Neural crest cell (in vitro differentiated cells): ENCODE measurements around the gene AQP5. TPM values are rescaled to one million over a fixed set of nuclear protein-coding genes. Genes with fewer than 3 reads are reported as not detected.

Experiments used
- DNase-seq: peaks from one replicate; pipeline ENCODE4 v3.0.0; 2021; ENCODE audit warnings: low read depth, mixed read lengths, low spot score
- H3K27ac Mint-ChIP-seq: one replicate; pipeline ENCODE4 v1.8.0; 2021; ENCODE audit warnings: mild to moderate bottlenecking, mixed read lengths; ENCODE audit not compliant: unreplicated experiment
- H3K27me3 Mint-ChIP-seq: 2 replicates; pipeline ENCODE4 v1.8.0; 2021; ENCODE audit warnings: low read depth, mild to moderate bottlenecking, mixed read lengths
- H3K36me3 Mint-ChIP-seq: 2 replicates; pipeline ENCODE4 v1.8.0; 2021; ENCODE audit warnings: low read depth, mild to moderate bottlenecking, mixed read lengths
- H3K4me1 Mint-ChIP-seq: 2 replicates; pipeline ENCODE4 v1.8.0; 2021; ENCODE audit warnings: mixed read lengths
- H3K4me3 Mint-ChIP-seq: one replicate; pipeline ENCODE4 v1.8.0; 2021; ENCODE audit warnings: mild to moderate bottlenecking, mixed read lengths
- H3K9me3 Mint-ChIP-seq: 2 replicates; pipeline ENCODE4 v1.8.0; 2021; ENCODE audit warnings: mixed read lengths
- total RNA-seq: library from RNA; stranded (reverse); gene quantifications from 2 replicates; pipeline ENCODE4 v1.2.1, GENCODE V29; 2021
- TF ChIP-seq, protein P1 (sequence below): fragments of 200-600 bp; sonication (generic); conservative IDR thresholded peaks from 2 replicates; pipeline ENCODE4 v1.5.0; 2021; ENCODE audit warnings: antibody characterized with exemption, mild to moderate bottlenecking

AQP5 gene
- total RNA-seq, 1 donor from 2014 or later: 1.2 TPM

DNA sequence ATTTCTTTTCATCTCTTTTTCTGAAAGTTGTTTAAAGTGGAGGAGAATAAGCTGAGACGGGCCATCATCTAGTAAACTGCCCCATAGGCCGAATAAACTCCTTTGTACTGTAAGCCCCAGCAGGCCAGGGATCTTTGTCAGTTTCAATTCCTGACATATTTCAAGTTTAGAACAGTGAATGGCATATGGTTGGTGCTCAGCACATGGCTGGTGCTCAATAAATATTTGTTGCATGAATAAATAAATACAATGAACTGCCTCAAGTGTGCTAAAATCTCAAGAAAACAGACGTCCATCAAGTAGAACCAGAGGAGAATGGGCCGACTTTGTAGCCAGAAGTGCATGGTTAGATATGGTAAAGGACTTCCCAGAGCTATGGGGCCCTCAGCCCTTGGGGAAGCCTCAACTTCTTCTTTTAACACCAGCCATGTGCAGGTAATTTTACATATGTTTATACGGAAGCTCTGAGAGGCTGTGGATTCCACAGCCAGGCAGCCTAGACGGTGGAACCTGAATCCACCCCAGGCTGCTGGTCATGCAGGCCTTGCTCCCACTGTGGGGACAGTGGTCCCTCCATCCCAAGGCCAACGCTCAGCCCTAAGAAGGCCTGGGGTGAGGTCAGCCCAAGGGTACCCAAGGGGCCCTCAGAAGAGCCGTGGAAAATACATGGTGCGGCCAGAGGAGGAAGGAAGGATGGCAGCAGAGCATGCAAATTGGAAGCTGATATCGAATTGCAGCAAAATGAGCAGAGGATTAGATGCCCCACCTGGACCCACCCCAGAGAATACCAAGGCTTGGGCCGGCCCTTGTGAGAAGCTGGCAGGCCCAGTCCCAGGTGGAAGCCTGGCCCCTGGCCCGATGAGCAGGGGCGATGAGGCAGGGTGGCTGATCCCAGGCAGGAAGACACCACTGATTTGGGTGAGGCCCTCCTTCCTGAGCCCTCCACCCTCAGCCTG is 19.8 kb upstream of the AQP5 start:
- TF ChIP-seq, protein P1, sequence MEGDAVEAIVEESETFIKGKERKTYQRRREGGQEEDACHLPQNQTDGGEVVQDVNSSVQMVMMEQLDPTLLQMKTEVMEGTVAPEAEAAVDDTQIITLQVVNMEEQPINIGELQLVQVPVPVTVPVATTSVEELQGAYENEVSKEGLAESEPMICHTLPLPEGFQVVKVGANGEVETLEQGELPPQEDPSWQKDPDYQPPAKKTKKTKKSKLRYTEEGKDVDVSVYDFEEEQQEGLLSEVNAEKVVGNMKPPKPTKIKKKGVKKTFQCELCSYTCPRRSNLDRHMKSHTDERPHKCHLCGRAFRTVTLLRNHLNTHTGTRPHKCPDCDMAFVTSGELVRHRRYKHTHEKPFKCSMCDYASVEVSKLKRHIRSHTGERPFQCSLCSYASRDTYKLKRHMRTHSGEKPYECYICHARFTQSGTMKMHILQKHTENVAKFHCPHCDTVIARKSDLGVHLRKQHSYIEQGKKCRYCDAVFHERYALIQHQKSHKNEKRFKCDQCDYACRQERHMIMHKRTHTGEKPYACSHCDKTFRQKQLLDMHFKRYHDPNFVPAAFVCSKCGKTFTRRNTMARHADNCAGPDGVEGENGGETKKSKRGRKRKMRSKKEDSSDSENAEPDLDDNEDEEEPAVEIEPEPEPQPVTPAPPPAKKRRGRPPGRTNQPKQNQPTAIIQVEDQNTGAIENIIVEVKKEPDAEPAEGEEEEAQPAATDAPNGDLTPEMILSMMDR: no peak
- Mint-ChIP-seq H3K9me3 (no peaks in the 10 kb centered on the region), H3K4me1 (peaks cover 32% of the 10 kb centered on the region), H3K27me3 (peaks cover 2% of the 10 kb centered on the region), H3K4me3 (no peak overlapping the region), H3K27ac (no peak overlapping the region), H3K36me3 (no peaks in the 10 kb centered on the region)
- DNase-seq: no peak

DNA sequence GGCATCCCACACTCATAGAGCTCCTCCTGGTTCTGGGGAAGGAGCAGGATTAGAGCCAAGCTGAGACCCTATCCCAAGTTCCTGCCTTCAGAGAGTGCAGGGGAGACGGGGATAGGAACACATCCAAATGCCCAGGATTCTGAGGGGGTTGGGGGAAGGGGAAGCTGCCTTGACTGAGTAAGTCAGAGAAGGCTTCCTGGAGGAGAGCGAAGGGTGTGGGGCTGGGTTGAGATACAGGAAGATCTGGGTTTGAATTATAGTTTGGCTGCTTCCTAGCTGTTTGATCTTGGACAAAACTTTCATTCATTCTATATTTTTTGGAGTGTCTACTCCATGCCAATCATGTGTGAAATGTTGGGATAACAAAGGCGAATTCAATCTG is 19.2 kb upstream of the AQP5 start:
- peaks cover 2% of the 10 kb centered on the region for H3K27me3 Mint-ChIP-seq
- H3K27ac Mint-ChIP-seq: no peak overlapping the region
- no peak overlapping the region for H3K4me3 Mint-ChIP-seq
- H3K4me1 Mint-ChIP-seq: peaks cover 32% of the 10 kb centered on the region
- H3K36me3 Mint-ChIP-seq: no peaks in the 10 kb centered on the region
- no peak for DNase-seq
- TF ChIP-seq, protein P1: no peak
- H3K9me3 Mint-ChIP-seq: no peaks in the 10 kb centered on the region

DNA sequence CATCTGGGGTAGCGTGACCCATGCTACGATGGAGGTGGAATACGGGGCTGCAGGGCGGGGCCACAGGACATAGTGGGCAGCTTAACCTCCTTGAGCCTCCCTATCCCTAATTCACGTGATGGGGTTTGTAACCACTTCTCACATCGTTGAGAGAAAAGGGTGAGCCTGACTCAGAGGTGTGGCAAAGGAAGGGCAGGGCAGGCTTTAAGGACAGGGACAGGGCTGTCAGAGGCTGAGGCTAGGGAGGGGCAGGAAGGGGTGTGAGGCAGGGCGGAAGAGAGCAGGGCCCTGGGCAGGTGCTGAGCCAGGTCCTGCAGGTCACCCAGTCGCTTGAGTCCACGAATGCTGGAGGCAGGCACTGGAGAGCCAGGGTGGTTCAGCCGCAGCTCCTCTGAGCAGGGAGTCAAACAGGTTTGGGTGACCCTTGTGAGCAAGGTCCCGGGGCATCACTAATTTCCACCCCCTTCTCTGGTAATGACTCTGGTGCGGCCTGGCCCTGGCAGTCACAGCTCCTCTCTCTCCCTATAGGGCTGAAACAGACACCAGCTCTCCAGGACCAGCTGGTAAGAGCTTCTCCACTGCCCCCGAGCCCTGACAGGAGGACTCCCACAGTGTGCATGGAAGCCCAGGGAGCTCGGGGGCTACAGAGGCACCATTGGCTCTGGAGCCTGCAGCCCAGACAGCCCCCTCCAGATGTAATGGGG is 18.6 kb upstream of the AQP5 start:
- no peak for DNase-seq
- Mint-ChIP-seq H3K27me3 (peaks cover 2% of the 10 kb centered on the region), H3K36me3 (no peaks in the 10 kb centered on the region), H3K4me3 (no peak overlapping the region), H3K4me1 (peaks cover 32% of the 10 kb centered on the region), H3K27ac (no peak overlapping the region), H3K9me3 (no peaks in the 10 kb centered on the region)
- TF ChIP-seq, protein P1: no peak

DNA sequence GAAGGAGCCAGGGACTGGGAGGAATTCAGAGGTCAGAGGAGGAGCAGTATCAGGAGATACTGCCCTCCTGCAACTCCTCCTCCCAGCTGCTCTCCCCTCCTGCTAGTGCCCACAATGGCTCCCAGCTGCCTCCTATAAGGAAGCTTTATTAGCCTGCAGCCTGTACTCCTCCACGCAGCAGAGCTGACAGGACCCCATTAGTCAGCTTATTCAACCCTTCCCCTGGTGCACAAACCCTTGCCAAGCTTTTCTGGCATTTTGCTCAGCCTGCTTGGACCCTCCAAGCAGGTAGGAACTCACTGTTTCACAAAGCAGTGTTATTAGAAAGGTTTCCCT is 18.1 kb upstream of the AQP5 start:
- no peaks in the 10 kb centered on the region for H3K36me3 Mint-ChIP-seq
- H3K27ac Mint-ChIP-seq: no peak overlapping the region
- H3K27me3 Mint-ChIP-seq: peaks cover 2% of the 10 kb centered on the region
- H3K4me1 Mint-ChIP-seq: peaks cover 32% of the 10 kb centered on the region
- no peak overlapping the region for H3K4me3 Mint-ChIP-seq
- no peaks in the 10 kb centered on the region for H3K9me3 Mint-ChIP-seq
- DNase-seq: no peak
- TF ChIP-seq, protein P1: no peak

DNA sequence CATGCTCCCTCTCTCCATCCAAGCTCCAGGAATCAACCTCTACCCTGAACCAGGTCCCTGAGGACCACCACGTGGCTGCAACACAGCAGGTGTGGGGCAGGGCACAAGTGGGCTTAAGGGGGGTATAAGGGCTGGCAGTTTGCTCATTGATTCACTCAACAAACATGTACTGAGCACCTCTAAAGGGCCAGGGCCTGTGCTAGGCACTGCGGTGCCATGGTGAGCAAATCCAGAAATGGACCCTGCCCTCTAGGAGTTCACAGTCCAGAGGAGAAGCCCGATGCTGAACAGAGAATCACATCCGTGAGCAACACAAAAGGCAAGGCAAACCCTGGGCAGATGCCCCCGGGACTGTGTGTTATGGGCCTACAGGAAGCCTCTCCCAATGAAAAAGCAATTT is 17.6 kb upstream of the AQP5 start:
- H3K27ac Mint-ChIP-seq: no peak overlapping the region
- H3K4me1 Mint-ChIP-seq: peaks cover 32% of the 10 kb centered on the region
- no peak overlapping the region for H3K4me3 Mint-ChIP-seq

More for the DNA sequence above, 17.6 kb upstream of the AQP5 start:
- Mint-ChIP-seq H3K36me3 (no peaks in the 10 kb centered on the region), H3K9me3 (no peaks in the 10 kb centered on the region), H3K27me3 (peaks cover 2% of the 10 kb centered on the region)
- no peak for DNase-seq
- TF ChIP-seq, protein P1: no peak
